ENCODE results near the gene BRD3OS. TPM values are rescaled to one million over a fixed set of nuclear protein-coding genes. Genes with fewer than 3 reads are reported as not detected.

The BRD3OS gene
- total and polyA plus RNA-seq, 2 of the 4 experiments (the other 2 are of a cell fraction), result 15.8 to 20.7 TPM

DNA sequence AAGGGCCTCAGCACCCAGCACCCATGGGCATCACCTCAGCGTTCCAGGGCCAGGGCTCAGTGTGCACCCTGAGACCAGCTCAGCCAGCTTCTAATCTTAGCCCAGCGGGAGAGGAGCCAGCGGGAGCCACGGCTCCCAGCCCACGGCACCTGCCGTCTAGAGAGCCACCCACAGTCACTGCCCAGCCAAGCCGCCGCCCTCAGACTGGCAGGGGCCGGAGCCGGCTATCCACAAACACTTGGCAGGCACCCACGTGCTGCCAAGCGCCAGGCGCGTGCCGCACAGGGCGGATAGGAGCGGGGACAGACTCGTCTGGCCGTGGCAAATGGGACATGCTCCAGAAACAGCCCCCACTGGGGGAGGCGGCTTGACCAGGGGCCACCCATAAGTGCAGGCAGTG is 24.0 kb downstream of the BRD3OS start:
- no TSS peak for BruUV-seq (replicated peaks)
- no peak for TF ChIP-seq MAZ (IDR thresholded peaks at IDR 0.05; ENCODE audit: borderline replicate concordance, low read depth, low read length)
- TF ChIP-seq SMC3 (IDR thresholded peaks at IDR 0.05; ENCODE audit: low read depth, low read length), result no peak
- TF ChIP-seq, protein P1, sequence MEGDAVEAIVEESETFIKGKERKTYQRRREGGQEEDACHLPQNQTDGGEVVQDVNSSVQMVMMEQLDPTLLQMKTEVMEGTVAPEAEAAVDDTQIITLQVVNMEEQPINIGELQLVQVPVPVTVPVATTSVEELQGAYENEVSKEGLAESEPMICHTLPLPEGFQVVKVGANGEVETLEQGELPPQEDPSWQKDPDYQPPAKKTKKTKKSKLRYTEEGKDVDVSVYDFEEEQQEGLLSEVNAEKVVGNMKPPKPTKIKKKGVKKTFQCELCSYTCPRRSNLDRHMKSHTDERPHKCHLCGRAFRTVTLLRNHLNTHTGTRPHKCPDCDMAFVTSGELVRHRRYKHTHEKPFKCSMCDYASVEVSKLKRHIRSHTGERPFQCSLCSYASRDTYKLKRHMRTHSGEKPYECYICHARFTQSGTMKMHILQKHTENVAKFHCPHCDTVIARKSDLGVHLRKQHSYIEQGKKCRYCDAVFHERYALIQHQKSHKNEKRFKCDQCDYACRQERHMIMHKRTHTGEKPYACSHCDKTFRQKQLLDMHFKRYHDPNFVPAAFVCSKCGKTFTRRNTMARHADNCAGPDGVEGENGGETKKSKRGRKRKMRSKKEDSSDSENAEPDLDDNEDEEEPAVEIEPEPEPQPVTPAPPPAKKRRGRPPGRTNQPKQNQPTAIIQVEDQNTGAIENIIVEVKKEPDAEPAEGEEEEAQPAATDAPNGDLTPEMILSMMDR (conservative IDR thresholded peaks at IDR 0.05; ENCODE audit: low read depth, low read length), result no peak
- TF ChIP-seq NFE2L2 (IDR thresholded peaks at IDR 0.05; ENCODE audit: low read depth, low read length), result no peak
- TF ChIP-seq BHLHE40 (IDR thresholded peaks at IDR 0.05; ENCODE audit: low read depth, low read length), result no peak
- TF ChIP-seq RAD21 (IDR thresholded peaks at IDR 0.05; ENCODE audit: low read length), result no peak
- no peak for TF ChIP-seq POLR2A (IDR thresholded peaks at IDR 0.05; ENCODE audit: low read depth, low read length)
- TF ChIP-seq RFX5 (IDR thresholded peaks at IDR 0.05; ENCODE audit: low read depth, low read length), result no peak
- TF ChIP-seq, protein P2, sequence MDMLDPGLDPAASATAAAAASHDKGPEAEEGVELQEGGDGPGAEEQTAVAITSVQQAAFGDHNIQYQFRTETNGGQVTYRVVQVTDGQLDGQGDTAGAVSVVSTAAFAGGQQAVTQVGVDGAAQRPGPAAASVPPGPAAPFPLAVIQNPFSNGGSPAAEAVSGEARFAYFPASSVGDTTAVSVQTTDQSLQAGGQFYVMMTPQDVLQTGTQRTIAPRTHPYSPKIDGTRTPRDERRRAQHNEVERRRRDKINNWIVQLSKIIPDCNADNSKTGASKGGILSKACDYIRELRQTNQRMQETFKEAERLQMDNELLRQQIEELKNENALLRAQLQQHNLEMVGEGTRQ (IDR thresholded peaks at IDR 0.05; ENCODE audit: low read depth, low read length), result no peak
- no peak for TF ChIP-seq RCOR1 (IDR thresholded peaks at IDR 0.05; ENCODE audit: insufficient replicate concordance, low read length)
- no peak for TF ChIP-seq MAFK (IDR thresholded peaks at IDR 0.05; ENCODE audit: low read depth, low read length)
- no peak for TF ChIP-seq FOS (IDR thresholded peaks at IDR 0.05; ENCODE audit: low read depth, low read length)
- TF ChIP-seq MXI1 (IDR thresholded peaks at IDR 0.05; ENCODE audit: borderline replicate concordance, low read depth, low read length), result no peak
- no peak for TF ChIP-seq CEBPB (IDR thresholded peaks at IDR 0.05; ENCODE audit: low read depth, low read length)
- TF ChIP-seq CHD1 (IDR thresholded peaks at IDR 0.05; ENCODE audit: low read depth, low read length), result no peak
- TF ChIP-seq ELK1 (IDR thresholded peaks at IDR 0.05; ENCODE audit: borderline replicate concordance, low read depth, low read length), result no peak
- Histone ChIP-seq H3K18ac (ENCODE audit: low read depth, low read length) (no peak overlapping the region), H3K9me3 (ENCODE audit: control insufficient read depth, insufficient read depth, low read length) (no peaks in the 10 kb centered on the region), H4K91ac (ENCODE audit: insufficient read depth, low read depth, low read length) (no peak overlapping the region), H3K4me1 (ENCODE audit: control insufficient read depth, insufficient read depth, low read length) (no peaks in the 10 kb centered on the region), H3K79me1 (ENCODE audit: low read depth in 1 of 2, low read length in 2 of 2) (peaks cover 5 to 13% of the 10 kb centered on the region in 2 experiments; a peak in 2 of 4 replicates), H3K4me2 (ENCODE audit: low read depth, low read length) (no peak overlapping the region), H3K27me3 (ENCODE audit: control insufficient read depth, insufficient read depth, low read length) (no peaks in the 10 kb centered on the region), H3K9ac (ENCODE audit: low read depth, low read length) (no peak overlapping the region), H2BK5ac (ENCODE audit: low read depth, low read length, poor library complexity, severe bottlenecking) (no peak overlapping the region), H3K36me3 (ENCODE audit: control insufficient read depth, insufficient read depth, low read length) (peaks cover 67% of the 10 kb centered on the region), H2AK5ac (ENCODE audit: low read depth, low read length) (no peak overlapping the region), H3K14ac (replicated peaks; ENCODE audit: low read depth, low read length) (no peak overlapping the region), H2BK20ac (ENCODE audit: low read depth, low read length) (no peak overlapping the region), H4K20me1 (ENCODE audit: insufficient read depth, low read length) (peaks cover 6% of the 10 kb centered on the region), H3K27ac (ENCODE audit: insufficient read depth, low read length) (no peak overlapping the region), H4K8ac (ENCODE audit: low read depth in 2 of 2, low read length in 2 of 2) (no peak overlapping the region), H3K4me3 (ENCODE audit: insufficient read depth, low read depth, low read length) (no peak overlapping the region), H3K23ac (ENCODE audit: low read depth, low read length) (no peak overlapping the region), H3K9me1 (ENCODE audit: insufficient read depth, low read length) (no peaks in the 10 kb centered on the region), H2AK9ac (replicated peaks; ENCODE audit: low read depth, low read length, poor library complexity) (no peak overlapping the region), H2AFZ (replicated peaks; ENCODE audit: low read length, poor library complexity) (no peak overlapping the region), H2BK120ac (ENCODE audit: low read depth, low read length) (no peak overlapping the region), H3K4ac (ENCODE audit: low read depth, low read length) (no peak overlapping the region), H2BK15ac (ENCODE audit: low read depth, low read length) (no peak overlapping the region), H4K5ac (ENCODE audit: low read depth, low read length) (no peak overlapping the region), H3K56ac (ENCODE audit: extremely low read depth, insufficient read depth, low read length) (no peak overlapping the region)
- 90% methylated on average over 10 of the region's 20 CpGs; no CpG with 5 or more reads in 1 of the 2 experiments for WGBS, 2 experiments (ENCODE audit: extremely low coverage in 2 of 2, insufficient read length in 1 of 2)
- POLR2A ChIA-PET (ENCODE audit: unreplicated experiment), result no interaction called here
- intact Hi-C loops (cut with micrococcal nuclease) (no loop called here), in situ Hi-C loops (cut with MboI; ENCODE audit: low sequenced_read_pairs) (no loop called here), dilution Hi-C loops (cut with HindIII; ENCODE audit: low sequenced_read_pairs, unreplicated experiment) (no loop called here)
- no peak for DNase-seq
- CTCF ChIA-PET, result no interaction called here
- ATAC-seq (ENCODE audit: low read depth), result no peak
